Ovary (tissue), 9 donors: Measurements from ENCODE around the gene PPP1R37. TPM values are rescaled to one million over a fixed set of nuclear protein-coding genes. Genes with fewer than 3 reads are reported as not detected.

Experiments
- DNase-seq, 5 donors: peaks; one replicate each; pipeline ENCODE4 v3.0.0-alpha.2; 2019 to 2020
- H3K27ac ChIP-seq, 2 donors: fragments of 200-600 bp; one replicate each; pipeline versions ENCODE4 v1.5.1 to v1.8.0; 2019 to 2022
- H3K27me3 ChIP-seq: fragments of 200-600 bp; one replicate; pipeline ENCODE4 v1.8.0; 2022
- H3K36me3 ChIP-seq: fragments of 200-600 bp; sonication (generic); one replicate; pipeline ENCODE4 v1.5.1; 2019
- H3K4me1 ChIP-seq: one replicate; pipeline ENCODE4 v1.8.1; 2013; ENCODE audit warnings: mild to moderate bottlenecking, moderate library complexity; ENCODE audit not compliant: insufficient read depth
- H3K4me3 ChIP-seq: fragments of 200-600 bp; sonication (generic); one replicate; pipeline ENCODE4 v1.5.1; 2017
- H3K9me3 ChIP-seq, 2 donors: fragments of 200-600 bp in 1 of 2; sonication (generic) in 1 of 2; one replicate each; pipeline versions ENCODE4 v1.5.1 to v1.8.1; 2013 to 2019; ENCODE audit warnings: mild to moderate bottlenecking in 1 of 2, moderate library complexity in 1 of 2
- EP300 ChIP-seq: sonication (generic); formaldehyde crosslinking; IDR thresholded peaks from one replicate; pipeline ENCODE4 v1.6.1; 2017; ENCODE audit warnings: antibody characterized with exemption
- POLR2A ChIP-seq: fragments of 450-650 bp; IDR thresholded peaks from one replicate; pipeline ENCODE4 v1.6.1; 2017; ENCODE audit warnings: antibody characterized with exemption, mild to moderate bottlenecking, moderate library complexity
- WGBS, 3 donors: extraction: QIAGEN DNeasy Blood & Tissue Kit in 1 of 3; methylation state at CpG; one replicate each; pipeline versions ENCODE4 v1.1.5 to v1.1.7; 2013 to 2017; 5-methylcytosine and 5-hydroxymethylcytosine counted together
- intact Hi-C, 4 donors: fragments of 100-400 bp; cut with DNase I; formaldehyde crosslinking; loops; one replicate each; pipeline versions ENCODE4 v1.11.0 to v1.15.1; 2022 to 2023
- polyA plus RNA-seq, 2 donors: library from polyadenylated mRNA; stranded (reverse); fragments of 200-250 nt in 1 of 2; fragments of 350-450 nt in 1 of 2; fragmentation: Illumina TruSeq in 1 of 2; extraction: RNeasy Lipid Tissue Mini Kit (QIAGEN cat#74804) in 1 of 2; gene quantifications; one replicate each; pipeline ENCODE4 v1.2.3, GENCODE V29; 2013 to 2014
- total RNA-seq, 7 donors: library from RNA; depleted of rRNA in 2 of 7; stranded (reverse); fragments of >200 nt in 2 of 7; fragmentation: NEBNext Ultra II Directional in 3 of 7; extraction: Animal tissue kit (Norgen Biotek cat#: 25700) in 3 of 7; gene quantifications; one replicate each; pipeline versions ENCODE4 v1.1.0 to v1.2.4, GENCODE V29; 2016 to 2023
- TF ChIP-seq, protein P1 (sequence below), 3 donors: fragments of 450-650 bp in 2 of 3; fragments of 200-600 bp in 1 of 3; IDR thresholded peaks; one replicate each; pipeline versions ENCODE4 v1.5.1 to v1.8.0; 2016 to 2022; ENCODE audit warnings: antibody characterized with exemption in 3 of 3, mild to moderate bottlenecking in 1 of 3
- donor health status: DM: no; HTN: no; CAD: no; lungs with moderate emphysema.
- donor health status: DM: no; HTN: no; CAD: no.
- donor health status: Bipolar disorder and iron deficiency.
- donor health status: DM: yes; HTN: yes; CAD: no.
- donor health status: DM: no; HTN: no; CAD: no.
- donor health status: DM: yes; HTN: yes; CAD: no.

The PPP1R37 gene
- total and polyA plus RNA-seq, 9 donors, result 5.5 to 28.4 (median 20.2) TPM

DNA sequence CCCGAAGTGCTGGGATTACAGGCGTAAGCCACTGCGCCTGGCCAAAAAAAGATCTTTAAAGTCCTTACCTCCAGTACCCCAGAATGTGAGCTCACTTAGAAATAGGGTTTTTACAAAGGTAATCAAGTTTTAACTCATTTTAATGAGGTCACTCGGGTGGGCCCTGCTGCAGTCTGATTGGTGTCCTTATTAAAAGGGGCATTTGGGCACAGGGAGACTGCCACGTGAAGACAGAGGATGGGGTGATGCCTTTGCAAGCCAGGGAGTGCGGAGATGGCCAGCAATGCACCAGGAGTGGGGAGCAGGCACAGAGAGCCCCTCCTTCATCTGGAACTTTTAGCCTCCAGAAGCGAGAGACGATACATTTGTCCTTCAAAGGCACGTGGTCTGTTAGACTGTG, 56.1 kb downstream of the PPP1R37 start:
- H3K27ac ChIP-seq, result no peak overlapping the region
- H3K9me3 ChIP-seq, result no peaks in the 10 kb centered on the region
- peaks cover 19% of the 10 kb centered on the region for H3K4me1 ChIP-seq
- WGBS, 3 donors, result 70 to 80% (median 76%) methylated on average over 9 of the region's 9 CpGs
- DNase-seq, result no peak
- H3K36me3 ChIP-seq, result no peaks in the 10 kb centered on the region
- H3K4me3 ChIP-seq, result no peak overlapping the region
- TF ChIP-seq EP300, result no peak
- TF ChIP-seq, protein P1, sequence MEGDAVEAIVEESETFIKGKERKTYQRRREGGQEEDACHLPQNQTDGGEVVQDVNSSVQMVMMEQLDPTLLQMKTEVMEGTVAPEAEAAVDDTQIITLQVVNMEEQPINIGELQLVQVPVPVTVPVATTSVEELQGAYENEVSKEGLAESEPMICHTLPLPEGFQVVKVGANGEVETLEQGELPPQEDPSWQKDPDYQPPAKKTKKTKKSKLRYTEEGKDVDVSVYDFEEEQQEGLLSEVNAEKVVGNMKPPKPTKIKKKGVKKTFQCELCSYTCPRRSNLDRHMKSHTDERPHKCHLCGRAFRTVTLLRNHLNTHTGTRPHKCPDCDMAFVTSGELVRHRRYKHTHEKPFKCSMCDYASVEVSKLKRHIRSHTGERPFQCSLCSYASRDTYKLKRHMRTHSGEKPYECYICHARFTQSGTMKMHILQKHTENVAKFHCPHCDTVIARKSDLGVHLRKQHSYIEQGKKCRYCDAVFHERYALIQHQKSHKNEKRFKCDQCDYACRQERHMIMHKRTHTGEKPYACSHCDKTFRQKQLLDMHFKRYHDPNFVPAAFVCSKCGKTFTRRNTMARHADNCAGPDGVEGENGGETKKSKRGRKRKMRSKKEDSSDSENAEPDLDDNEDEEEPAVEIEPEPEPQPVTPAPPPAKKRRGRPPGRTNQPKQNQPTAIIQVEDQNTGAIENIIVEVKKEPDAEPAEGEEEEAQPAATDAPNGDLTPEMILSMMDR (IDR thresholded peaks at IDR 0.05), result no peak
- no peak for TF ChIP-seq POLR2A
- intact Hi-C loops, result no loop called here
- no peaks in the 10 kb centered on the region for H3K27me3 ChIP-seq

DNA sequence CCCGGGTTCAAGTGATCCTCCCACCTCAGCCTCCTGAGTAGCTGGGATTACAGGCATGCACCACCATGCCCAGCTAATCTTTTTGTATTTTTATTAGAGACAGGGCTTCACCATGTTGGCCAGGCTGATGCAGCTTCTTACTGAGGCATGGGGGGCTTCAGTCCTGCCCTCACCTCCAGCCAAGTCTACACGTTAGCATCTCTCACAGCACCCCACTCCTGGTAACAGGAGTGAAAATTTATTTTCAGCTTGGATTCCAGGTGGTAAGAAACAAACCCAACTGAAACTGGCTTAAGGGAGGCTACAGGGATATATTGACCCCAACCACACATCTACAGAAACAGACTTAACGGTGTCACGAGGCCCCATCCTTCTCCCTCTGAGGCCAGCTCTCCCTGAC, 57.2 kb downstream of the PPP1R37 start:
- H3K9me3 ChIP-seq, result no peaks in the 10 kb centered on the region
- H3K4me1 ChIP-seq, result peaks cover 19% of the 10 kb centered on the region
- no peak for DNase-seq
- intact Hi-C loops, result no loop called here
- 78 to 95% (median 87%) methylated on average over 4 of the region's 4 CpGs for WGBS, 3 donors
- no peak overlapping the region for H3K4me3 ChIP-seq
- H3K27me3 ChIP-seq, result no peaks in the 10 kb centered on the region
- no peaks in the 10 kb centered on the region for H3K36me3 ChIP-seq
- no peak overlapping the region for H3K27ac ChIP-seq
- TF ChIP-seq, protein P1 (IDR thresholded peaks at IDR 0.05), result no peak
- TF ChIP-seq POLR2A, result no peak

DNA sequence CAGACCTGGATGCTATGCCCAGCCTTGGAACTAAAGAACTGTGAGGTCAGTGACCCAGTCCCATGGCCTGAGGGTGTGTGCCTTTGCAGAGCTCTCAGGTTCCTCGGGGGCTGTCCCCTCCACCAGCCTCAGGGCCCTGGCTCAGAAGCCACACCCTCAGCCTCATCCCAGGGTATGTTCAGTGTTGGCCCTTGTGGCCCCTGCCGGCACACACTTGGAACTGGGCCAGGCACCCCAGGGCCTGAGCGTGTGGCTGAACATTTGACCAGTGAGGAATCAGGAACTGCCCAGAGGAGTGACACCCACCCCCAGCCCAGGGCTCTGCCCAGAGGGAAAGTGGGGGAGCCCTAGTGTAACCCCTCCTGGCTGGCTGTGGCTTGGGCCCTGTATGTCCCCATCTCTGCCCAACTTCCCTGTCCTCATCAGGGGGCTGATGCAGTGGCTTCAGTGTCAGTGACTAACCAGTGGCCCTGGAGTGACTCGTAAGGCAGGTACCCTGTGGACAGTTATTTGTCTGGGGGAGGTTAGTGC, 57.8 kb downstream of the PPP1R37 start:
- no peak for TF ChIP-seq EP300
- TF ChIP-seq, protein P1 (IDR thresholded peaks at IDR 0.05), result no peak
- WGBS, 3 donors, result 49 to 87% (median 56%) methylated on average over 3 to 4 of the region's 4 CpGs
- Histone ChIP-seq H3K27ac (no peak overlapping the region), H3K4me3 (no peak overlapping the region), H3K9me3 (no peaks in the 10 kb centered on the region), H3K27me3 (no peaks in the 10 kb centered on the region), H3K36me3 (no peaks in the 10 kb centered on the region), H3K4me1 (peaks cover 19% of the 10 kb centered on the region)
- no peak for DNase-seq
- intact Hi-C loops, result no loop called here

DNA sequence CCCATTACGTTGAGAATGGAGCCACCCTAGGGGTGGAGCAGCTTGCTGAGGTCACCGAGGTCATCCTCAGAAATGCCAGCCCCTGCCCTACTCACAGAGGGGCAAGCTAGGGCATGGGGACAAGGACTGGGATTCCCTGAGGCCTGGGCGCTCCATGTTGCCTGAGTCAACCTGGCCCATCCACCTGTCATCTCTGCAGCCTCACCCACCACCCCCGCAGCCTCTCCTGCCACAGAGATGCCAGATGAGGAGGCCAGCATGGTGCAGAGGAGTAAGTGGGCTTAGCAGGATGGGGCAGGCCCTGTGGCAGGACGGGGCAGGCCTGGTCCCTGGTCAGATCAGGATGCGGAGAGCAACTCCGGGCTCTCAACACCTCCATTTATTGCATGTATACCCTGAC, 58.3 kb downstream of the PPP1R37 start:
- Histone ChIP-seq H3K4me1 (peaks cover 19% of the 10 kb centered on the region), H3K27me3 (no peaks in the 10 kb centered on the region), H3K4me3 (no peak overlapping the region), H3K9me3 (no peaks in the 10 kb centered on the region), H3K36me3 (no peaks in the 10 kb centered on the region), H3K27ac (no peak overlapping the region)
- WGBS, 3 donors, result 79 to 82% (median 80%) methylated on average over 7 of the region's 7 CpGs
- DNase-seq, result no peak
- intact Hi-C loops, result no loop called here
- TF ChIP-seq EP300, result no peak
- TF ChIP-seq, protein P1 (IDR thresholded peaks at IDR 0.05), result no peak
- no peak for TF ChIP-seq POLR2A
